Measurements from ENCODE around the gene MSGN1.

The MSGN1 gene

GRCh38 chr2:17816396-17817245 lies at the start of gene MSGN1:
TSS of gene MSGN1 (plus strand) at chr2:17816460. CDS start at chr2:17816519, 59 bp downstream.
- no peak for DNase-seq

- DNase-seq, result no peak
Measured at GRCh38 chr2:17768894-17769293, 47.4 kb upstream of the MSGN1 start.

- DNase-seq, result no peak
Measured at GRCh38 chr2:17771956-17772355, 44.3 kb upstream of the MSGN1 start.

- no peak for DNase-seq
Measured at GRCh38 chr2:17772532-17772931, 43.7 kb upstream of the MSGN1 start.

- DNase-seq, result no peak
Measured at GRCh38 chr2:17780546-17780945, 35.7 kb upstream of the MSGN1 start.

GRCh38 chr2:17781482-17781881 lies 34.8 kb upstream of the MSGN1 start:
- no peak for DNase-seq

- no peak for DNase-seq
Measured at GRCh38 chr2:17786727-17787126, 29.5 kb upstream of the MSGN1 start.

GRCh38 chr2:17788773-17789172 lies 27.5 kb upstream of the MSGN1 start:
- no peak for DNase-seq

- no peak for DNase-seq
Measured at GRCh38 chr2:17790536-17790935, 25.7 kb upstream of the MSGN1 start.

- DNase-seq, result peak in 1 of 2 experiments; percentile 47
Measured at GRCh38 chr2:17791121-17791816, 25.0 kb upstream of the MSGN1 start.

GRCh38 chr2:17791817-17792130 lies 24.5 kb upstream of the MSGN1 start:
- DNase-seq, result no peak

GRCh38 chr2:17792515-17792914 lies 23.7 kb upstream of the MSGN1 start:
- no peak for DNase-seq

- DNase-seq, result no peak
Measured at GRCh38 chr2:17793296-17793695, 23.0 kb upstream of the MSGN1 start.

GRCh38 chr2:17793803-17794354 lies 22.4 kb upstream of the MSGN1 start:
- no peak for DNase-seq

GRCh38 chr2:17795309-17795708 lies 21.0 kb upstream of the MSGN1 start:
- no peak for DNase-seq

GRCh38 chr2:17798338-17798737 lies 17.9 kb upstream of the MSGN1 start:
- DNase-seq, result no peak

- no peak for DNase-seq
Measured at GRCh38 chr2:17799301-17800120, 16.7 kb upstream of the MSGN1 start.

- DNase-seq, result no peak
Measured at GRCh38 chr2:17800219-17800618, 16.0 kb upstream of the MSGN1 start.

- no peak for DNase-seq
Measured at GRCh38 chr2:17800693-17801458, 15.4 kb upstream of the MSGN1 start.

- DNase-seq, result no peak
Measured at GRCh38 chr2:17803497-17803896, 12.8 kb upstream of the MSGN1 start.

GRCh38 chr2:17804358-17804757 lies 11.9 kb upstream of the MSGN1 start:
- no peak for DNase-seq

GRCh38 chr2:17805166-17805565 lies 11.1 kb upstream of the MSGN1 start:
- no peak for DNase-seq
